ENCODE measurements around the gene E2F3. TPM values are rescaled to one million over a fixed set of nuclear protein-coding genes. Genes with fewer than 3 reads are reported as not detected.
A peak's percentile ranks its signal among the peaks of the same experiment; 100 is the strongest.

The E2F3 gene
- polyA plus RNA-seq, 1 donor: 17.9 TPM

- H3K4me1 ChIP-seq (ENCODE audit: control insufficient read depth, insufficient read depth, low read length): no peaks in the 10 kb centered on the region
- peaks cover 27% of the 10 kb centered on the region for H3K36me3 ChIP-seq (ENCODE audit: control insufficient read depth, insufficient read depth, low read length)
- WGBS (ENCODE audit: insufficient coverage, low lambda C conversion rate): 70% methylated on average over 1 of the region's 5 CpGs
- H3K27me3 ChIP-seq (ENCODE audit: control insufficient read depth, insufficient read depth, low read length): no peaks in the 10 kb centered on the region
- no peak overlapping the region for H3K4me3 ChIP-seq (ENCODE audit: low read length)
- no peaks in the 10 kb centered on the region for H3K9me3 ChIP-seq (ENCODE audit: control insufficient read depth, low read depth, low read length)
- H3K27ac ChIP-seq (ENCODE audit: low read length): no peak overlapping the region
- no peak for DNase-seq
These were observed 77.4 kb downstream of the E2F3 start for GRCh38 chr6:20479060-20479459.

DNA sequence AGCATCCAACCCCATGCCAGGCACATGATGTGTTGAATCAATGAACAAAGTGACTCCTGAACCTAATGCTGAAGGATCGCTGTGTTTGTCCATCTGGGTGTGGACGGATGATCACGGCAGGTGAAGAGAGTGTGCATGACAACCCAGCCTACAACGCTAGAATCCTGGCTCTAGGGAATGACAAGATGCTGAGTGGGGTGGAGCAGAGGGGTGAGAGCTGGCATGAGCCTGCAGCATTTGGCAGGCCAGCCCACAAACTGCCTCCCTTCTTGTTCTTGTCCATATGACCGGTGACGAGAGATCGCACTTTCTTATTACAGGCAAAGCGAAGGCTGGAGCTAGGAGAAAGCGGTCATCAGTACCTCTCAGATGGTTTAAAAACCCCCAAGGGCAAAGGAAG is 77.8 kb downstream of the E2F3 start:
- Histone ChIP-seq H3K36me3 (ENCODE audit: control insufficient read depth, insufficient read depth, low read length) (peaks cover 30% of the 10 kb centered on the region), H3K27ac (ENCODE audit: low read length) (no peak overlapping the region), H3K9me3 (ENCODE audit: control insufficient read depth, low read depth, low read length) (no peaks in the 10 kb centered on the region), H3K4me1 (ENCODE audit: control insufficient read depth, insufficient read depth, low read length) (no peaks in the 10 kb centered on the region), H3K4me3 (ENCODE audit: low read length) (no peak overlapping the region), H3K27me3 (ENCODE audit: control insufficient read depth, insufficient read depth, low read length) (no peaks in the 10 kb centered on the region)
- no CpG with 5 or more reads among the region's 9 CpGs for WGBS (ENCODE audit: insufficient coverage, low lambda C conversion rate)
- DNase-seq: no peak

- Histone ChIP-seq H3K4me3 (ENCODE audit: low read length) (no peak overlapping the region), H3K27ac (ENCODE audit: low read length) (no peak overlapping the region), H3K27me3 (ENCODE audit: control insufficient read depth, insufficient read depth, low read length) (no peaks in the 10 kb centered on the region), H3K9me3 (ENCODE audit: control insufficient read depth, low read depth, low read length) (no peaks in the 10 kb centered on the region), H3K36me3 (ENCODE audit: control insufficient read depth, insufficient read depth, low read length) (peaks cover 31% of the 10 kb centered on the region), H3K4me1 (ENCODE audit: control insufficient read depth, insufficient read depth, low read length) (no peaks in the 10 kb centered on the region)
- DNase-seq: no peak
- WGBS (ENCODE audit: insufficient coverage, low lambda C conversion rate): 67% methylated on average over 1 of the region's 8 CpGs
These were observed 79.6 kb downstream of the E2F3 start for GRCh38 chr6:20481281-20481680.

- Histone ChIP-seq H3K36me3 (ENCODE audit: control insufficient read depth, insufficient read depth, low read length) (peaks cover 40% of the 10 kb centered on the region), H3K4me1 (ENCODE audit: control insufficient read depth, insufficient read depth, low read length) (no peaks in the 10 kb centered on the region), H3K9me3 (ENCODE audit: control insufficient read depth, low read depth, low read length) (no peaks in the 10 kb centered on the region), H3K27me3 (ENCODE audit: control insufficient read depth, insufficient read depth, low read length) (no peaks in the 10 kb centered on the region), H3K4me3 (ENCODE audit: low read length) (no peak overlapping the region), H3K27ac (ENCODE audit: low read length) (no peak overlapping the region)
- peak in 1 of 2 donors; percentile 11 for DNase-seq
- WGBS (ENCODE audit: insufficient coverage, low lambda C conversion rate): 100% methylated on average over 1 of the region's 5 CpGs
These were observed 82.3 kb downstream of the E2F3 start for GRCh38 chr6:20483887-20484497.

DNA sequence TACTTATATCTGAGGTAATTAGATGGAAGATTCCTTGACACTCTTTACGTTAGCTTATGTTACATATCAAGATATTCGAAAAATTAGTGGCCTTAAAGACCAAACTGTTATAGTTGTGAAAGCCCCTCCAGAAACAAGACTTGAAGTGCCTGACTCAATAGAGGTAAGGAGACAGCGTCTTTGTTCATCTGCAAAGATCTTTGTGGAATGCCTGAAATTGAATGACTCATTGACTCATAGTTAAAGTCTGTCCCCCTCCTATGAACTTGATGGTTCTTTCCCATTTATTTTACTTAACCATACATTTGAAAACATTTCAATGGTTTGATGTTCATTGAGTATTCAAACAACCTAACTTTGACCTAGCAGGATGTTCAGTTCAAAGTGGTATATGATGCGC is 85.0 kb downstream of the E2F3 start:
- WGBS (ENCODE audit: insufficient coverage, low lambda C conversion rate): no CpG with 5 or more reads among the region's 4 CpGs
- Histone ChIP-seq H3K4me3 (ENCODE audit: low read length) (no peak overlapping the region), H3K9me3 (ENCODE audit: control insufficient read depth, low read depth, low read length) (no peaks in the 10 kb centered on the region), H3K36me3 (ENCODE audit: control insufficient read depth, insufficient read depth, low read length) (peaks cover 41% of the 10 kb centered on the region), H3K4me1 (ENCODE audit: control insufficient read depth, insufficient read depth, low read length) (no peaks in the 10 kb centered on the region), H3K27me3 (ENCODE audit: control insufficient read depth, insufficient read depth, low read length) (no peaks in the 10 kb centered on the region), H3K27ac (ENCODE audit: low read length) (no peak overlapping the region)
- DNase-seq: no peak

GRCh38 chr6:20487669-20488375 is 86.1 kb downstream of the E2F3 start:
- no peak overlapping the region for H3K27ac ChIP-seq (ENCODE audit: low read length)
- H3K4me1 ChIP-seq (ENCODE audit: control insufficient read depth, insufficient read depth, low read length): no peaks in the 10 kb centered on the region
- no peak for DNase-seq
- H3K36me3 ChIP-seq (ENCODE audit: control insufficient read depth, insufficient read depth, low read length): peaks cover 34% of the 10 kb centered on the region
- no peaks in the 10 kb centered on the region for H3K27me3 ChIP-seq (ENCODE audit: control insufficient read depth, insufficient read depth, low read length)
- H3K4me3 ChIP-seq (ENCODE audit: low read length): no peak overlapping the region
- no peaks in the 10 kb centered on the region for H3K9me3 ChIP-seq (ENCODE audit: control insufficient read depth, low read depth, low read length)
- 100% methylated on average over 2 of the region's 6 CpGs for WGBS (ENCODE audit: insufficient coverage, low lambda C conversion rate)

DNA sequence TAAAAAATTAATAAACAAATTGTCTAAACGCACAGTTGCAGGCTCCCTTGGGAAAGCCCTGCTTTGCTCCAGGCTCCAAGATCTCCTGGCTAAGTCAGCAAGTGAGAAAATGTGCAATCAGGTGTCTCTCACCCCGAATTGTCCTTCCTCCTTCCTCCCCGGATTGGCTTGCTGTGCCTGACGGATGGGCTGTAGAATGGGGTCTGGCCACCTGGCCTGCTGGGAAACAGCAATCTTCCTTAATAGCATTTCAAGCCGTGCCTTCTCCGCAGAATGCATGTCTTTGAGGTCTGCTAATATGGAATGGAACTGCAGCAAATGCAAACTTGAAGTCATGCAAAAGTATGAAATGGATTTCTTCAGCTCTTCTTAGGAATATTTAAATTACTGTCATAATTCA is 88.9 kb downstream of the E2F3 start:
- H3K27ac ChIP-seq (ENCODE audit: low read length): no peak overlapping the region
- WGBS (ENCODE audit: insufficient coverage, low lambda C conversion rate): no CpG with 5 or more reads among the region's 6 CpGs
- DNase-seq: no peak
- peaks cover 26% of the 10 kb centered on the region for H3K36me3 ChIP-seq (ENCODE audit: control insufficient read depth, insufficient read depth, low read length)
- H3K9me3 ChIP-seq (ENCODE audit: control insufficient read depth, low read depth, low read length): no peaks in the 10 kb centered on the region
- no peaks in the 10 kb centered on the region for H3K27me3 ChIP-seq (ENCODE audit: control insufficient read depth, insufficient read depth, low read length)
- no peaks in the 10 kb centered on the region for H3K4me1 ChIP-seq (ENCODE audit: control insufficient read depth, insufficient read depth, low read length)
- no peak overlapping the region for H3K4me3 ChIP-seq (ENCODE audit: low read length)

GRCh38 chr6:20492099-20492498 is 90.4 kb downstream of the E2F3 start:
- Histone ChIP-seq H3K9me3 (ENCODE audit: control insufficient read depth, low read depth, low read length) (peaks cover 2% of the 10 kb centered on the region), H3K4me3 (ENCODE audit: low read length) (no peak overlapping the region), H3K4me1 (ENCODE audit: control insufficient read depth, insufficient read depth, low read length) (no peaks in the 10 kb centered on the region), H3K27me3 (ENCODE audit: control insufficient read depth, insufficient read depth, low read length) (no peaks in the 10 kb centered on the region), H3K27ac (ENCODE audit: low read length) (no peak overlapping the region), H3K36me3 (ENCODE audit: control insufficient read depth, insufficient read depth, low read length) (peaks cover 23% of the 10 kb centered on the region)
- WGBS (ENCODE audit: insufficient coverage, low lambda C conversion rate): no CpG with 5 or more reads among the region's 2 CpGs
- no peak for DNase-seq

GRCh38 chr6:20497216-20498040 is 95.7 kb downstream of the E2F3 start:
- no peak for DNase-seq
- no peaks in the 10 kb centered on the region for H3K4me1 ChIP-seq (ENCODE audit: control insufficient read depth, insufficient read depth, low read length)
- WGBS (ENCODE audit: insufficient coverage, low lambda C conversion rate): 94% methylated on average over 3 of the region's 8 CpGs
- no peak overlapping the region for H3K27ac ChIP-seq (ENCODE audit: low read length)
- peaks cover 2% of the 10 kb centered on the region for H3K9me3 ChIP-seq (ENCODE audit: control insufficient read depth, low read depth, low read length)
- no peak overlapping the region for H3K4me3 ChIP-seq (ENCODE audit: low read length)
- no peaks in the 10 kb centered on the region for H3K36me3 ChIP-seq (ENCODE audit: control insufficient read depth, insufficient read depth, low read length)
- no peaks in the 10 kb centered on the region for H3K27me3 ChIP-seq (ENCODE audit: control insufficient read depth, insufficient read depth, low read length)

DNA sequence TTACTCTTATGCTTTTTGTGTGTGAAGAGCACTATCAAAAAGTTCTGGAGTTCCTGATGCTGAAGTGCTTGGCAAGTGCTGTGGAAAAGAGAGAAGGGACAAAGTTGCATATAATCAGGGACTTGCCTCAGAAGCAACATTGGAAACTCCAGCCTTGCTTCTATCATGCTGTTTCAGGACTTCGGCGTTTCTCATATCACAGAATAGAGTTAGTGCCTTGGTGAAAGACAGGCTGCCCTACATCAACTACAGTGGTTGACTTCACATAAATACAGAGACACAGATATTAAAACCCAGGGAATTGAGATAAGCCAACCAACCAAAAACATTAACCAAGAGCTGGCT is 96.3 kb downstream of the E2F3 start:
- Histone ChIP-seq H3K4me3 (ENCODE audit: low read length) (no peak overlapping the region), H3K4me1 (ENCODE audit: control insufficient read depth, insufficient read depth, low read length) (no peaks in the 10 kb centered on the region), H3K9me3 (ENCODE audit: control insufficient read depth, low read depth, low read length) (peaks cover 2% of the 10 kb centered on the region), H3K36me3 (ENCODE audit: control insufficient read depth, insufficient read depth, low read length) (no peaks in the 10 kb centered on the region), H3K27ac (ENCODE audit: low read length) (no peak overlapping the region), H3K27me3 (ENCODE audit: control insufficient read depth, insufficient read depth, low read length) (no peaks in the 10 kb centered on the region)
- DNase-seq: no peak
- WGBS (ENCODE audit: insufficient coverage, low lambda C conversion rate): no CpG with 5 or more reads among the region's 2 CpGs
